Measurements from ENCODE around the gene ECEL1.

- TF ChIP-seq POLR2A (IDR thresholded peaks at IDR 0.05; ENCODE audit: low read depth, low read length) (no peak), POLR2AphosphoS5 (IDR thresholded peaks at IDR 0.05; ENCODE audit: low read depth, low read length) (no peak)
Measured at GRCh38 chr2:232485757-232486557, 1.7 kb downstream of the ECEL1 start.
